ENCODE data around the gene LOXL3. TPM values are rescaled to one million over a fixed set of nuclear protein-coding genes. Genes with fewer than 3 reads are reported as not detected.

LOXL3 gene
- total and polyA plus RNA-seq, 4 donors, result 2.9 to 11.1 (median 6.6) TPM

DNA sequence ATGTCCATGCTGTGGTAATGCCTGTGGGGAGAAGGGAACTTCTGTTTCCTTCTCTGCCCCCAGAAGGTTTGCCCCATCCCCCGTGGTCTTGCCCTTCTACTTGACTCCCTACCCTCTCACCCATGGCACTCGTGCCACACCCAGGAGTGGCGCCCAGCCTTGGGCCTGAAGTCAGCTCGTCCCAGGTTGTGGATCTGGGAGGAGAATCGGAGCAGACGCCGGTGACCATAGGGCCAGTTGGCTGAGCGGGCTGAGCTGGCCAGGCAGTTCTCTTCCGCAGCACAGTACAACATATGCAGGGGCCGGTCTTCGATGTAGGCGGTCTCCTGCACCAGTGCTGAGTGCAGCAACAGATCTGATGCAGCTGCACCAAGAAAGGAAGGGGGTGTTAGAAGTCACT is 19.3 kb downstream of the LOXL3 start:
- Histone ChIP-seq H3K4me1 (ENCODE audit: control insufficient read depth in 5 of 5, insufficient read depth in 5 of 5, low read length in 5 of 5) (peaks cover 0 to 12% (median 5%) of the 10 kb centered on the region in 5 donors), H3K36me3 (ENCODE audit: control insufficient read depth in 4 of 4, insufficient read depth in 4 of 4, low read length in 4 of 4) (peaks cover 5 to 23% (median 12%) of the 10 kb centered on the region in 4 donors), H3K27ac (ENCODE audit: low read depth in 1 of 2, low read length in 1 of 2) (no peak overlapping the region), H3K9me3 (ENCODE audit: control insufficient read depth in 4 of 4, insufficient read depth in 3 of 4, low read length in 3 of 4) (no peaks in the 10 kb centered on the region), H3K4me3 (no peak overlapping the region), H3K27me3 (ENCODE audit: control insufficient read depth in 3 of 3, insufficient read depth in 3 of 3, low read length in 2 of 3) (no peaks in the 10 kb centered on the region), H3K9ac (ENCODE audit: insufficient read depth in 1 of 2, low read length in 2 of 2) (no peak overlapping the region)
- DNase-seq (no peak), ATAC-seq (ENCODE audit: insufficient read depth, low FRiP score) (no peak)
- 84 to 87% methylated on average over 12 of the region's 12 CpGs for WGBS, 2 donors
- TF ChIP-seq, protein P1, sequence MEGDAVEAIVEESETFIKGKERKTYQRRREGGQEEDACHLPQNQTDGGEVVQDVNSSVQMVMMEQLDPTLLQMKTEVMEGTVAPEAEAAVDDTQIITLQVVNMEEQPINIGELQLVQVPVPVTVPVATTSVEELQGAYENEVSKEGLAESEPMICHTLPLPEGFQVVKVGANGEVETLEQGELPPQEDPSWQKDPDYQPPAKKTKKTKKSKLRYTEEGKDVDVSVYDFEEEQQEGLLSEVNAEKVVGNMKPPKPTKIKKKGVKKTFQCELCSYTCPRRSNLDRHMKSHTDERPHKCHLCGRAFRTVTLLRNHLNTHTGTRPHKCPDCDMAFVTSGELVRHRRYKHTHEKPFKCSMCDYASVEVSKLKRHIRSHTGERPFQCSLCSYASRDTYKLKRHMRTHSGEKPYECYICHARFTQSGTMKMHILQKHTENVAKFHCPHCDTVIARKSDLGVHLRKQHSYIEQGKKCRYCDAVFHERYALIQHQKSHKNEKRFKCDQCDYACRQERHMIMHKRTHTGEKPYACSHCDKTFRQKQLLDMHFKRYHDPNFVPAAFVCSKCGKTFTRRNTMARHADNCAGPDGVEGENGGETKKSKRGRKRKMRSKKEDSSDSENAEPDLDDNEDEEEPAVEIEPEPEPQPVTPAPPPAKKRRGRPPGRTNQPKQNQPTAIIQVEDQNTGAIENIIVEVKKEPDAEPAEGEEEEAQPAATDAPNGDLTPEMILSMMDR (IDR thresholded peaks at IDR 0.05; ENCODE audit: control extremely low read depth, extremely low read depth), result no peak

DNA sequence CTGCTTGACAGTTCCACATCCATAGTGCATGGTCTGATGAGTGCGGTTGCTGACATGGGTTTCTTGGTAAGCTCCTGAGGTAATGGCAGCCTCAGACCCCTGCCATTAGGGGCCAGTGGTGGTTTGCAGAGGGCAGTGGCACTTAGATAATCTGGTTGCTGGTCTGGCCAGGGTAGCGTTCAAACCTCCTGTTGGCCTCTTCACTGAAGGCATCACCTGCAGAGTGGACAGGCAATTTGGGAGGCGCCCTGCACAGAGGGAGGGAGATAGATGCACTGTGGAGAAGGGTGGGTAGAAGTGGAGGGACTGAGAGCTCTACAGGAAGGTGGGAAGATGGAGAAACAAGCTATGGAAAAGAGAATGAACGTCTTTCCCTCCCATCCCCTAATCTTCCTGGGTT is 20.3 kb downstream of the LOXL3 start:
- WGBS, 2 donors, result 83 to 88% methylated on average over 4 of the region's 4 CpGs
- Histone ChIP-seq H3K27me3 (ENCODE audit: control insufficient read depth in 3 of 3, insufficient read depth in 3 of 3, low read length in 2 of 3) (no peaks in the 10 kb centered on the region), H3K9ac (ENCODE audit: insufficient read depth in 1 of 2, low read length in 2 of 2) (no peak overlapping the region), H3K9me3 (ENCODE audit: control insufficient read depth in 4 of 4, insufficient read depth in 3 of 4, low read length in 3 of 4) (no peaks in the 10 kb centered on the region), H3K4me1 (ENCODE audit: control insufficient read depth in 5 of 5, insufficient read depth in 5 of 5, low read length in 5 of 5) (peaks cover 3 to 17% (median 8%) of the 10 kb centered on the region in 5 donors), H3K27ac (ENCODE audit: low read depth in 1 of 2, low read length in 1 of 2) (no peak overlapping the region), H3K36me3 (ENCODE audit: control insufficient read depth in 4 of 4, insufficient read depth in 4 of 4, low read length in 4 of 4) (peaks cover 5 to 23% (median 13%) of the 10 kb centered on the region in 4 donors), H3K4me3 (no peak overlapping the region)
- TF ChIP-seq, protein P1 (IDR thresholded peaks at IDR 0.05; ENCODE audit: control extremely low read depth, extremely low read depth), result no peak
- no peak for DNase-seq
- ATAC-seq (ENCODE audit: insufficient read depth, low FRiP score), result no peak

DNA sequence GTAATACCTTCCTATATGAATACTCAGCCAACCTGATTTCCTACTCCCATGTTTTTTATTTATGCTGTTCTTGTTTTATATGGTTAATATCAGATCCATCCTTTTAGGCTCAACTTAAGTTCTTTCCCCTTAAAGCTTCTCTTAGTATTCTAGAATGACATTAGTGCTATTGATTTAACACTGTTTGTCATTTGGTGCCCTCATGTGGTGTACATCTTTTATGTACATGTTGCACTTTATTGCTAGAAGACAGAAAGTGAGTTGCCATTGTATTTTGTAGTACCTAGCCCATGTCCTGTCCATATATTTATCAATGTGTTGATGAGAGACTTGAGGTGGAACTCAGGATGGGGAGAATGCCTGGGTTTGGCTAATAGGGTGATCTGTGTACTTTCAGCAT is 21.5 kb downstream of the LOXL3 start:
- Histone ChIP-seq H3K4me1 (ENCODE audit: control insufficient read depth in 5 of 5, insufficient read depth in 5 of 5, low read length in 5 of 5) (peaks cover 8 to 23% (median 11%) of the 10 kb centered on the region in 5 donors), H3K4me3 (no peak overlapping the region), H3K9me3 (ENCODE audit: control insufficient read depth in 4 of 4, insufficient read depth in 3 of 4, low read length in 3 of 4) (no peaks in the 10 kb centered on the region), H3K9ac (ENCODE audit: insufficient read depth in 1 of 2, low read length in 2 of 2) (no peak overlapping the region), H3K27ac (ENCODE audit: low read depth in 1 of 2, low read length in 1 of 2) (no peak overlapping the region), H3K27me3 (ENCODE audit: control insufficient read depth in 3 of 3, insufficient read depth in 3 of 3, low read length in 2 of 3) (no peaks in the 10 kb centered on the region), H3K36me3 (ENCODE audit: control insufficient read depth in 4 of 4, insufficient read depth in 4 of 4, low read length in 4 of 4) (peaks cover 5 to 32% (median 20%) of the 10 kb centered on the region in 4 donors)
- no peak for ATAC-seq (ENCODE audit: insufficient read depth, low FRiP score)
- TF ChIP-seq, protein P1 (IDR thresholded peaks at IDR 0.05; ENCODE audit: control extremely low read depth, extremely low read depth), result peak; percentile 6
- peak in 2 of 3 donors; percentile 62 to 71 for DNase-seq

DNA sequence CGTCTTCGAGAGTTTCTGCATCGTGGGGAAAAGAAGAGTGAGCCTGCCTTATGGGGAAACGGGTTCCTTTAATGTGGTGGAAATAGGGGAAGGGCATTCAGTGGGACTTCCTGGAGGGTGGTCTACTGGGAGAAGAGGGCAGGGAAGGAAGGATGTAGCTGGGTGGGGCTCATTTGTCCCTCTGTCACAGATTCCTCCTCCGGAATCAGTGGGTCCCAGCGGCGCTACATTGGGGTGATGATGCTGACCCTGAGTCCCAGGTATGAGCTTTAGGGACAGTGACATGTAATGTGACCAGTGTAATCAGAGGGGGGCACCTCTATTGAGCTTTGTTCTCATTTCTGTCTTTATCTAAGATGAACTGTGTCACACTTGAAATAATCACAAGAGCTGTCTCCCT is 22.1 kb downstream of the LOXL3 start:
- Histone ChIP-seq H3K4me3 (no peak overlapping the region), H3K27ac (ENCODE audit: low read depth in 1 of 2, low read length in 1 of 2) (no peak overlapping the region), H3K27me3 (ENCODE audit: control insufficient read depth in 3 of 3, insufficient read depth in 3 of 3, low read length in 2 of 3) (no peaks in the 10 kb centered on the region), H3K36me3 (ENCODE audit: control insufficient read depth in 4 of 4, insufficient read depth in 4 of 4, low read length in 4 of 4) (peaks cover 10 to 37% (median 24%) of the 10 kb centered on the region in 4 donors), H3K9me3 (ENCODE audit: control insufficient read depth in 4 of 4, insufficient read depth in 3 of 4, low read length in 3 of 4) (no peaks in the 10 kb centered on the region), H3K4me1 (ENCODE audit: control insufficient read depth in 5 of 5, insufficient read depth in 5 of 5, low read length in 5 of 5) (peaks cover 8 to 23% (median 11%) of the 10 kb centered on the region in 5 donors), H3K9ac (ENCODE audit: insufficient read depth in 1 of 2, low read length in 2 of 2) (no peak overlapping the region)
- no peak for DNase-seq
- WGBS, 2 donors, result 72 to 83% methylated on average over 7 of the region's 7 CpGs
- TF ChIP-seq, protein P1 (IDR thresholded peaks at IDR 0.05; ENCODE audit: control extremely low read depth, extremely low read depth), result no peak
- no peak for ATAC-seq (ENCODE audit: insufficient read depth, low FRiP score)
